HL-60 (cell line): ENCODE measurements around the gene KCNF1.

Source experiments
- DNase-seq, 2 experiments: peaks; one replicate each; pipeline ENCODE4 v3.0.0-alpha.2; 2010 to 2020; ENCODE audit warnings: low read depth in 1 of 2, low spot score in 1 of 2
- H3K27ac ChIP-seq: fragments of 250-450 bp; sonication (Bioruptor Pico); replicated peaks from 2 replicates; pipeline ENCODE4 v1.5.1; 2020; ENCODE audit warnings: mild to moderate bottlenecking, moderate library complexity
- H3K27me3 ChIP-seq: fragments of 250-450 bp; sonication (Bioruptor Pico); 2 replicates; pipeline ENCODE4 v1.5.1; 2021; ENCODE audit warnings: mild to moderate bottlenecking, moderate library complexity; ENCODE audit not compliant: insufficient read depth, poor library complexity, severe bottlenecking
- H3K4me3 ChIP-seq: replicated peaks from 2 replicates; pipeline ENCODE4 v1.5.1; 2011; ENCODE audit warnings: mild to moderate bottlenecking, control low read depth, low read length; ENCODE audit not compliant: insufficient read depth
- CTCF ChIP-seq: IDR thresholded peaks from one replicate; pipeline ENCODE4 v1.5.1; 2011; ENCODE audit warnings: low read length, control low read depth, inconsistent platforms; ENCODE audit not compliant: insufficient read depth
- GABPA ChIP-seq: IDR thresholded peaks from 2 replicates; pipeline ENCODE4 v1.6.1; 2012; ENCODE audit warnings: low read depth
- POLR2AphosphoS5 ChIP-seq: IDR thresholded peaks from 2 replicates; pipeline ENCODE4 v1.6.1; 2012; ENCODE audit warnings: low read depth
- REST ChIP-seq: IDR thresholded peaks from 2 replicates; pipeline ENCODE4 v1.6.1; 2012; ENCODE audit warnings: low read depth; ENCODE audit not compliant: insufficient replicate concordance
- SPI1 ChIP-seq: IDR thresholded peaks from 2 replicates; pipeline ENCODE4 v1.6.1; 2012; ENCODE audit warnings: low read depth, mild to moderate bottlenecking, borderline replicate concordance

The KCNF1 gene

GRCh38 chr2:10883801-10884478, 27.8 kb upstream of the KCNF1 start:
- no peak for DNase-seq
- H3K4me3 ChIP-seq: no peak overlapping the region
- H3K27me3 ChIP-seq: peaks cover 6% of the 10 kb centered on the region
- no peak for TF ChIP-seq GABPA
- TF ChIP-seq SPI1: no peak
- no peak overlapping the region for H3K27ac ChIP-seq

DNA sequence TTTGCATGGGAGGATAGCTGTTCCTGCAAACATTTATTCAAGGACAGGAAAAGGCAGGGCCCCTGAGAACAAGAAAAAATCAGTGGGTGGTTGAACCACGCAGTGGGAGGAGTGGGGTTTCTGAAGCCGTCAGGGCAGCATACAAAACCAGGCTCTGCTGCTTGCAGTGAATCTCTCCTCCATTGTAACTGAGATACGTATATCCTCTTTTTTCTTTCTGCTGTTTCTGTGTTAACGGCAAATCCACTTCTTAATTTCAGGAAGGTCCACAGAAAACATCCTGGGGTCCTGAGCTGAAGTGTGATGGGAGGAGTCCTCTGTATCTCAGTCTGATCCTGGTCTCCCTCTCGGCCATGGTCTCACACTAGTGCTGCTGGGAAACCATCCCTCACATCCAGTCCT, 27.2 kb upstream of the KCNF1 start:
- peaks cover 6% of the 10 kb centered on the region for H3K27me3 ChIP-seq
- DNase-seq: no peak
- H3K27ac ChIP-seq: no peak overlapping the region
- TF ChIP-seq GABPA (no peak), POLR2AphosphoS5 (no peak), SPI1 (no peak), CTCF (no peak), REST (no peak)
- no peak overlapping the region for H3K4me3 ChIP-seq

DNA sequence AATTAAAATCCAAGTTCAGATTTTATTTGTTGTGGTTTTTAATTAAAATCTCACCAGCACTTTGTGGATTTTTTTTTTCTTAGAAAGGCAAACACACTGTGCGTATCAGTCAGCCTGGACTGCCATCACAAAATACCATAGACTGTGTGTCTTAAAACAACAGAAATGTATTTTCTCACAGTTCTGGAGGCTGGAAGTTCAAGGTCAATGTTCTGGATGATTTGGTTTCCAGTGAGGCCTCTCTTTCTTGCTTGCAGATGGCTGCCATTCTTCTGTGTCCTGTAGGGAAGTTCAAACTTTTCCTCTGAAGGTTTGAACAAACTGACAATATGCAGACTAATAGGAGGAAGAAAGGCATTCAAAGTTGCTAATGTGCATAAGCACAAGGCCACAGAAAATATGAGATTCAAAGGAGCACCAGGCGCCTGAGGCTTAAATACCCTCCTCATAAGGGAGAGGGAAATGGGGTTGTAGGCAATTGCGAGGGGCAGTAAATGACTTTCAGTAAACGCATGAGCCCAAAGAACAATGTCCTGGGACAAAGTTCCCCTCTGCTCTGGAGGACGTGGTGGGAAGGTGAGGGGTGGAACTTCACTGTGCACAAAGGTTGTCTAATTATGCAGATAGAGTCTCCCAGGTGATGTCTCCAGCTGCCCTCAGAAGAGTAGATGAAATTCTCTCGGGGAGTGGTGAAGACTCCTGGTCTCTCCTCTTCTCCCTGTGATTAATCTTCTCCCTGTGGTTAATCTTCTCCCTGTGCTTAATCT, 26.5 kb upstream of the KCNF1 start:
- no peak for TF ChIP-seq GABPA
- no peak for TF ChIP-seq CTCF
- TF ChIP-seq POLR2AphosphoS5: no peak
- no peak for TF ChIP-seq SPI1
- TF ChIP-seq REST: no peak
- H3K4me3 ChIP-seq: no peak overlapping the region
- H3K27me3 ChIP-seq: peaks cover 6% of the 10 kb centered on the region
- no peak for DNase-seq
- no peak overlapping the region for H3K27ac ChIP-seq

- Histone ChIP-seq H3K27ac (no peak overlapping the region), H3K27me3 (peaks cover 6% of the 10 kb centered on the region), H3K4me3 (no peak overlapping the region)
- TF ChIP-seq GABPA: no peak
- no peak for TF ChIP-seq POLR2AphosphoS5
- no peak for TF ChIP-seq SPI1
- TF ChIP-seq CTCF: no peak
- TF ChIP-seq REST: no peak
- DNase-seq: no peak
These were observed 24.3 kb upstream of the KCNF1 start for GRCh38 chr2:10887476-10887875.
